Lung (tissue), 12 donors: ENCODE results near the gene ADAM23. TPM values are rescaled to one million over a fixed set of nuclear protein-coding genes. Genes with fewer than 3 reads are reported as not detected.

Experiments
- ATAC-seq: fragments of 200-7000 bp; cut with Tn5 transposase; one replicate; pipeline ENCODE4 v1.9.1; 2020; ENCODE audit warnings: moderate number of reproducible peaks; ENCODE audit not compliant: insufficient read depth, low FRiP score
- DNase-seq, 3 donors: peaks; one replicate each; pipeline ENCODE4 v3.0.0-alpha.2; 2013 to 2017
- H3K27ac ChIP-seq, 2 donors: one replicate each; pipeline ENCODE4 v1.5.1; 2013; ENCODE audit warnings: mild to moderate bottlenecking in 2 of 2, moderate library complexity in 2 of 2, control low read depth in 1 of 2, inconsistent platforms in 1 of 2, low read depth in 1 of 2, low read length in 1 of 2
- H3K27me3 ChIP-seq, 3 donors: one replicate each; pipeline ENCODE4 v1.5.1; 2013; ENCODE audit warnings: low read length in 2 of 3; ENCODE audit not compliant: control insufficient read depth in 3 of 3, insufficient read depth in 3 of 3
- H3K36me3 ChIP-seq, 4 donors: one replicate each; pipeline ENCODE4 v1.5.1; 2013; ENCODE audit warnings: low read length in 4 of 4, mild to moderate bottlenecking in 1 of 4, moderate library complexity in 1 of 4; ENCODE audit not compliant: control insufficient read depth in 4 of 4, insufficient read depth in 4 of 4
- H3K4me1 ChIP-seq, 5 donors: one replicate each; pipeline ENCODE4 v1.5.1; 2013; ENCODE audit warnings: low read length in 5 of 5, mild to moderate bottlenecking in 2 of 5, moderate library complexity in 1 of 5; ENCODE audit not compliant: control insufficient read depth in 5 of 5, insufficient read depth in 5 of 5
- H3K4me3 ChIP-seq: one replicate; pipeline ENCODE4 v1.5.1; 2013; ENCODE audit warnings: mild to moderate bottlenecking, control low read depth, moderate library complexity
- H3K9ac ChIP-seq, 2 donors: one replicate each; pipeline ENCODE4 v1.5.1; 2013; ENCODE audit warnings: low read length in 2 of 2, control low read depth in 1 of 2; ENCODE audit not compliant: insufficient read depth in 1 of 2
- H3K9me3 ChIP-seq, 4 donors: one replicate each; pipeline ENCODE4 v1.5.1; 2013; ENCODE audit warnings: low read length in 3 of 4, mild to moderate bottlenecking in 1 of 4, moderate library complexity in 1 of 4; ENCODE audit not compliant: control insufficient read depth in 4 of 4, insufficient read depth in 3 of 4
- CTCF ChIP-seq: IDR thresholded peaks from 2 replicates; pipeline ENCODE4 v1.5.1; 2012; ENCODE audit warnings: mild to moderate bottlenecking; ENCODE audit errors: control extremely low read depth, extremely low read depth
- WGBS, 2 donors: extraction: QIAGEN DNeasy Blood & Tissue Kit; methylation state at CpG; one replicate each; pipeline ENCODE4 v1.1.7; 2013; 5-methylcytosine and 5-hydroxymethylcytosine counted together
- polyA plus RNA-seq, 2 donors: library from polyadenylated mRNA; stranded (reverse); fragments of 200-250 nt; gene quantifications; one replicate each; pipeline ENCODE4 v1.2.1, GENCODE V29; 2013
- total RNA-seq, 2 donors: library from RNA; depleted of rRNA in 1 of 2; stranded (reverse); fragments of >200 nt in 1 of 2; gene quantifications; one replicate each; pipeline ENCODE4 v1.2.1, GENCODE V29; 2014 to 2021
- donor health status: control.
- donor health status: control.
- donor health status: Bipolar disorder and iron deficiency.
- donor health status: healthy.
- donor health status: DM: yes; HTN: yes; CAD: no.

Gene ADAM23
- total and polyA plus RNA-seq, 4 donors, result 0.57 to 1.7 (median 1.2) TPM

- Histone ChIP-seq H3K27me3 (no peaks in the 10 kb centered on the region), H3K9me3 (no peaks in the 10 kb centered on the region), H3K4me3 (no peak overlapping the region), H3K27ac (no peak overlapping the region), H3K36me3 (no peaks in the 10 kb centered on the region), H3K9ac (no peak overlapping the region), H3K4me1 (peaks cover 0 to 4% (median 0%) of the 10 kb centered on the region in 5 donors)
- DNase-seq (no peak), ATAC-seq (no peak)
- no peak for TF ChIP-seq CTCF
- 57 to 79% methylated on average over 2 of the region's 2 CpGs for WGBS, 2 donors
Measured at GRCh38 chr2:206616151-206616550, 172.8 kb downstream of the ADAM23 start.

GRCh38 chr2:206619011-206619410, 175.7 kb downstream of the ADAM23 start:
- ATAC-seq (no peak), DNase-seq (no peak)

GRCh38 chr2:206626108-206626507, 182.8 kb downstream of the ADAM23 start:
- no peak overlapping the region for H3K27ac ChIP-seq
- DNase-seq (no peak), ATAC-seq (no peak)
- H3K4me1 ChIP-seq, result no peaks in the 10 kb centered on the region
- H3K9me3 ChIP-seq, result peaks cover 0 to 3% (median 0%) of the 10 kb centered on the region in 4 donors
- H3K4me3 ChIP-seq, result no peak overlapping the region
- no peaks in the 10 kb centered on the region for H3K27me3 ChIP-seq
- TF ChIP-seq CTCF, result no peak
- WGBS, 2 donors, result 63 to 70% methylated on average over 2 of the region's 2 CpGs
- H3K9ac ChIP-seq, result no peak overlapping the region
- no peaks in the 10 kb centered on the region for H3K36me3 ChIP-seq

More at GRCh38 chr2:206619011-206619410, 175.7 kb downstream of the ADAM23 start:
- Histone ChIP-seq H3K27me3 (no peaks in the 10 kb centered on the region), H3K4me3 (no peak overlapping the region), H3K27ac (no peak overlapping the region), H3K36me3 (no peaks in the 10 kb centered on the region), H3K9me3 (no peaks in the 10 kb centered on the region), H3K9ac (no peak overlapping the region), H3K4me1 (peaks cover 0 to 4% (median 0%) of the 10 kb centered on the region in 5 donors)
- WGBS, 2 donors, result 83 to 84% methylated on average over 3 of the region's 3 CpGs
- no peak for TF ChIP-seq CTCF

- Histone ChIP-seq H3K9me3 (peaks cover 0 to 3% (median 0%) of the 10 kb centered on the region in 4 donors), H3K4me1 (no peaks in the 10 kb centered on the region), H3K27me3 (no peaks in the 10 kb centered on the region), H3K27ac (no peak overlapping the region), H3K4me3 (no peak overlapping the region), H3K9ac (no peak overlapping the region), H3K36me3 (no peaks in the 10 kb centered on the region)
- no peak for DNase-seq
- no peak for ATAC-seq
- no peak for TF ChIP-seq CTCF
Measured at GRCh38 chr2:206627632-206628031, 184.3 kb downstream of the ADAM23 start.
